Kidney epithelial cell (primary cell): ENCODE data around the gene CDH6. TPM values are rescaled to one million over a fixed set of nuclear protein-coding genes. Genes with fewer than 3 reads are reported as not detected.

Experiments used
- DNase-seq: peaks from one replicate; pipeline ENCODE4 v3.0.0-alpha.2; 2010; ENCODE audit warnings: low read depth
- H3K27me3 ChIP-seq: 2 replicates; pipeline ENCODE4 v1.6.0; 2011; ENCODE audit warnings: low read length; ENCODE audit not compliant: control insufficient read depth, insufficient read depth
- H3K36me3 ChIP-seq: 2 replicates; pipeline ENCODE4 v1.5.1; 2011; ENCODE audit warnings: low read length; ENCODE audit not compliant: control insufficient read depth, insufficient read depth
- H3K4me3 ChIP-seq: 2 replicates; pipeline ENCODE4 v1.5.1; 2011; ENCODE audit warnings: low read depth, mild to moderate bottlenecking, control low read depth, low read length
- total RNA-seq: library from RNA; depleted of rRNA; stranded (reverse); fragments of >200 nt; gene quantifications from 2 replicates; pipeline ENCODE4 v1.2.3, GENCODE V29; 2015
- TF ChIP-seq, protein P1 (sequence below): IDR thresholded peaks from 2 replicates; pipeline ENCODE4 v1.5.1; 2011; ENCODE audit warnings: mild to moderate bottlenecking, moderate library complexity, low read length, control low read depth, inconsistent platforms; ENCODE audit not compliant: insufficient read depth, poor library complexity, severe bottlenecking

The CDH6 gene
- total RNA-seq, 1 donor from 2014 or later: 66.2 TPM

DNA sequence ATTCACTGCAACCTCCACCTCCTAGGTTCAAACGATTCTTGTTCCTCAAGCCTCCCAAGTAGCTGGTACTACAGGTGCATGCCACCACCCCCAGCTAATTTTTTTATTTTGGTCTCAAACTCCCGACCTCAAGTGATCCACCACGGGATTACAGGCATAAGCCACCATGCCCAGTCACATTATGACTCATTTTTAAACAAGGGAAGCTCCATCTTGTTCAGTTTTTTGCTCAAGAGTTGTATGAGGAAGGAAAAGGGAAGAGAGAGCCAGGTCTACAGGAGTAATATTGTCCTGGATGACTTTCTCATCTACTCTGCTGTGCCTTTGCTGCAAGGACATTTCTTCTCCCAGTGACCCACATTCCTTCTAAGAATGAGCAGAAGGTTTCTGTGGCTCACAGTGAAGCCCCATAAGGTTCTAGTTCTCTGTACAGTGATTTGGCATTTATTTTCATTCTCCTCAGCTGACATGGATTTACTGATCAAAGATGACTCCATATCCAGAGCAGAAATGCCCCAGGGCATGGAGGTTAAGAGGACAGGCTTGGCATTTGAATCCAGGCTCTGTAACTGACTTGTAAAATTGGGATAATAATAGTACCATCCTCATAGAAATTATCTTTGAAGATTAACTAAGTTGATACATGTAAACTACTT, 153.5 kb downstream of the CDH6 start:
- Histone ChIP-seq H3K4me3 (no peak overlapping the region), H3K27me3 (no peaks in the 10 kb centered on the region), H3K36me3 (no peaks in the 10 kb centered on the region)
- TF ChIP-seq, protein P1, sequence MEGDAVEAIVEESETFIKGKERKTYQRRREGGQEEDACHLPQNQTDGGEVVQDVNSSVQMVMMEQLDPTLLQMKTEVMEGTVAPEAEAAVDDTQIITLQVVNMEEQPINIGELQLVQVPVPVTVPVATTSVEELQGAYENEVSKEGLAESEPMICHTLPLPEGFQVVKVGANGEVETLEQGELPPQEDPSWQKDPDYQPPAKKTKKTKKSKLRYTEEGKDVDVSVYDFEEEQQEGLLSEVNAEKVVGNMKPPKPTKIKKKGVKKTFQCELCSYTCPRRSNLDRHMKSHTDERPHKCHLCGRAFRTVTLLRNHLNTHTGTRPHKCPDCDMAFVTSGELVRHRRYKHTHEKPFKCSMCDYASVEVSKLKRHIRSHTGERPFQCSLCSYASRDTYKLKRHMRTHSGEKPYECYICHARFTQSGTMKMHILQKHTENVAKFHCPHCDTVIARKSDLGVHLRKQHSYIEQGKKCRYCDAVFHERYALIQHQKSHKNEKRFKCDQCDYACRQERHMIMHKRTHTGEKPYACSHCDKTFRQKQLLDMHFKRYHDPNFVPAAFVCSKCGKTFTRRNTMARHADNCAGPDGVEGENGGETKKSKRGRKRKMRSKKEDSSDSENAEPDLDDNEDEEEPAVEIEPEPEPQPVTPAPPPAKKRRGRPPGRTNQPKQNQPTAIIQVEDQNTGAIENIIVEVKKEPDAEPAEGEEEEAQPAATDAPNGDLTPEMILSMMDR: no peak
- no peak for DNase-seq

DNA sequence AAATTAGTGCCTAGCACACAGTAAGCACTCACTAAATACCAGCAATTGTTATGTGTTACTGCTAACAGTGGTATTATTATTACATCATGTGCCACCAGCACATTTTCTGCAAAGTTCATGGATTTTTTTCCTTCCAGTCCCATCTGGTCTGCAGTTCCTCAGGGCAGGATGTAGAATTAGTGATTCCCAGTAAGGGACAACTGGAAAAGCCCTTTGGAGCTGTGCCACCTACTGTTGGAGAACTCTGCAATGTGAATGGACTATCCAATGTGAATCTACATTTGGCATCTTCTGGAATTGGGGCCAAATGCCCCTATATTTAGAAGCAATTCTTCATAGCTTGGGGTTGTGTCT, 154.0 kb downstream of the CDH6 start:
- no peak for DNase-seq
- H3K27me3 ChIP-seq: no peaks in the 10 kb centered on the region
- no peaks in the 10 kb centered on the region for H3K36me3 ChIP-seq
- no peak overlapping the region for H3K4me3 ChIP-seq
- TF ChIP-seq, protein P1: no peak

DNA sequence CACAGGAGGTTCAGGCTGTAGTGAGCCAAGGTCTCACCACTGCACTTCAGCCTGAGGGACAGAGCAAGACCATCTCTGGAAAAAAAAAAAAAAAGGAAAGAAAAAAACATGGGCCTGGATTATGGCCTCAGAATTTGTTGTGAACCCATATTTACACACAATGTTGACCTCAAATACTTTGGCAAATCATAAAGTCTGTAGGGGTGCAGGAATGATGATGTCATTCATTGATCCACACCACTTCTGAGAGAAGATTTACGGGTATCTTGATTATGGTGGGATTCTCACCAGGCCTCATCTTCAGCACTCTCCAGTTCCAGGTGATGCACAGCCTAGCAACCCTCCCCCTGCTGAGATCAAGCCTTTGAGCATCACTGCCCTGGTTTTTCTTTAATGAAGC, 156.9 kb downstream of the CDH6 start:
- Histone ChIP-seq H3K27me3 (no peaks in the 10 kb centered on the region), H3K36me3 (no peaks in the 10 kb centered on the region), H3K4me3 (no peak overlapping the region)
- DNase-seq: no peak
- TF ChIP-seq, protein P1: no peak

DNA sequence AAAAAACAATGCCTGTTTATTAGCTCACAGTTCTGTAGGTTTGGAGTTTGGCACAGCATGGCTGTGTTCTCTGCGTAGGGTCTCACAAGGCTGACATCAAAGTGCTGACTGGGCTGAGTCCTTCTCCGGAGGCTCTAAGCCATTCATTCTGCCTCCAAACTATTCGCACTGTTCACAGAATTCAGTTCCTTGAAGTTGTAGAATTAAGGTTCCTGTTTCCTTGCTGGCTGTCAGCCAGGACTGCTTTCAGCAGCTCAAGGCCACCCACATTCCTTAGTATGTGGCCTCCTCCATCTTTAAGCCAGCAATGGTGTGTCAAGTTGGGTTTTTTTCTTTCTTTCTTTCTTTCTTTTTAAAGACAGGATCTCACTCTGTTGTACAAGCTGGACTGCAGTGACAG, 161.9 kb downstream of the CDH6 start:
- H3K4me3 ChIP-seq: no peak overlapping the region
- TF ChIP-seq, protein P1: no peak
- H3K27me3 ChIP-seq: no peaks in the 10 kb centered on the region
- H3K36me3 ChIP-seq: no peaks in the 10 kb centered on the region
- no peak for DNase-seq

DNA sequence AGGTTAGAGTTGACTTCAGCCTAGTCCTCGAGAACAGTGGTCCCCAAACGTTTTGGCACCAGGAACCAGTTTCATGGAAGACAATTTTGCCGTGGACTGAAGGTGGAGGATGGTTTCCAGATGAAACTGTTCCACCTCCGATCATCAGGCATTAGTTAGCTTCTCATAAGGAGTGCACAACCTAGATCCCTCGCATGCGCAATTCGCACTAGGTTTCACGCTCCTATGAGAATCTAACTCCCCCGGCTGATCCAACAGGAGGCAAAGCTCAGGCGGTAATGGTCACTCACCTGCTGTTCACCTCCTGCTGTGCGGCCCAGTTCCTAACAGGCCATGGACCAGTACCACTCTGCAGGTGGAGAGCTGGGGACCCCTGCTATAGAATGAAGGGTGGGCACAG, 163.6 kb downstream of the CDH6 start:
- TF ChIP-seq, protein P1: no peak
- Histone ChIP-seq H3K27me3 (no peaks in the 10 kb centered on the region), H3K4me3 (no peak overlapping the region), H3K36me3 (no peaks in the 10 kb centered on the region)
- DNase-seq: no peak

DNA sequence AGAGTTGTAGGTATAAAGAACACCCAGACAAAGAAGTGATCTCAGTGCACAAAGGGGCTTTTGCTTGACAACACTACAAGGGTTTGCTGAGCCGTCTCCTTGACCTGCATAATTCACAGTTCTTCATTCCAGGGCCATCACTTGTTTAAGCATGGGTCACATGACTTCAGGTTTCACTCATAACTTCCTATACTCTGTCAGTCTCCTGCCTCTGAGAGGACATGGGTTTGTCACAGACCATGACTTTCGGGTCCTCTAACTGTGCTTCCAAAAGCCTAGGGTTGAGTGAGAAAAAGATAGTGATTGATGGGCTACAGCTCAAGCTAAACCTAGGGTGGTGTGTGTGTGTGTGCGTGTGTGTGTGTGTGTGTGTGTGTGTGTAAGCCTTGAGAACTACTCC, 166.4 kb downstream of the CDH6 start:
- Histone ChIP-seq H3K36me3 (no peaks in the 10 kb centered on the region), H3K4me3 (no peak overlapping the region), H3K27me3 (no peaks in the 10 kb centered on the region)
- DNase-seq: no peak
- TF ChIP-seq, protein P1: no peak
